DMS114 treated with DMSO at 0.1 percent for 48 hours (cell line): ENCODE results near the gene KRT72.

ENCODE experiments used
- DNase-seq: peaks from one replicate; lab custom pipeline; 2025; ENCODE audit not compliant: unreplicated experiment; lab: John Stamatoyannopoulos, UW

KRT72 gene

GRCh38 chr12:52581481-52581880 is 19.8 kb downstream of the KRT72 start:
- no peak for DNase-seq

- DNase-seq = no peak
These were observed 20.2 kb downstream of the KRT72 start for GRCh38 chr12:52581066-52581465.

- DNase-seq = no peak
These were observed 20.8 kb downstream of the KRT72 start for GRCh38 chr12:52580496-52580895.

- DNase-seq = no peak
These were observed 21.5 kb downstream of the KRT72 start for GRCh38 chr12:52579468-52580465.

- DNase-seq = no peak
These were observed 22.8 kb downstream of the KRT72 start for GRCh38 chr12:52578469-52578868.

GRCh38 chr12:52577316-52577715 is 23.9 kb downstream of the KRT72 start:
- no peak for DNase-seq

- no peak for DNase-seq
These were observed 25.3 kb downstream of the KRT72 start for GRCh38 chr12:52575948-52576347.

- DNase-seq = no peak
These were observed 26.0 kb downstream of the KRT72 start for GRCh38 chr12:52575256-52575655.

- no peak for DNase-seq
These were observed 27.5 kb downstream of the KRT72 start, which contains the start of gene KRT74 for GRCh38 chr12:52573743-52574142. Gene KRT74 (minus strand): TSS chr12:52573843. CDS start chr12:52573777, 66 bp downstream.

GRCh38 chr12:52573306-52573705 is 28.0 kb downstream of the KRT72 start:
- DNase-seq = no peak

- no peak for DNase-seq
These were observed 30.8 kb downstream of the KRT72 start for GRCh38 chr12:52570511-52570910.

- DNase-seq = no peak
These were observed 33.2 kb downstream of the KRT72 start for GRCh38 chr12:52568111-52568510.

- DNase-seq = no peak
These were observed 34.4 kb downstream of the KRT72 start for GRCh38 chr12:52566847-52567291.

- DNase-seq = no peak
These were observed 36.7 kb downstream of the KRT72 start for GRCh38 chr12:52564582-52564981.

- DNase-seq = no peak
These were observed 39.3 kb downstream of the KRT72 start for GRCh38 chr12:52561880-52562449.

GRCh38 chr12:52559979-52560378 is 41.3 kb downstream of the KRT72 start:
- no peak for DNase-seq

- DNase-seq = no peak
These were observed 42.4 kb downstream of the KRT72 start for GRCh38 chr12:52558781-52559445.

- DNase-seq = no peak
These were observed 43.8 kb downstream of the KRT72 start for GRCh38 chr12:52557476-52557875.

GRCh38 chr12:52555577-52555976 is 45.7 kb downstream of the KRT72 start:
- no peak for DNase-seq

- no peak for DNase-seq
These were observed 48.5 kb downstream of the KRT72 start, which contains the start of gene KRT71 for GRCh38 chr12:52552681-52553195. Gene KRT71 (minus strand): TSS chr12:52553145. CDS start chr12:52553077, 68 bp downstream.

GRCh38 chr12:52552055-52552454 is 49.2 kb downstream of the KRT72 start:
- no peak for DNase-seq
